Measurements from ENCODE around the gene RAP2A.
A peak's percentile ranks its signal among the peaks of the same experiment; 100 is the strongest.

Gene RAP2A

GRCh38 chr13:97433727-97434396, at the start of gene RAP2A:
Gene RAP2A (plus strand): TSS chr13:97434169. CDS start chr13:97434471, 302 bp downstream.
- DNase-seq (ENCODE audit: low read depth in 2 of 2) = peak; percentile 81 to 83

- no peak for DNase-seq (ENCODE audit: low read depth in 2 of 2)
Measured at GRCh38 chr13:97384371-97384770, 49.6 kb upstream of the RAP2A start.

GRCh38 chr13:97385146-97385545, 48.8 kb upstream of the RAP2A start:
- no peak for DNase-seq (ENCODE audit: low read depth in 2 of 2)

- DNase-seq (ENCODE audit: low read depth in 2 of 2) = no peak
Measured at GRCh38 chr13:97385854-97386253, 48.1 kb upstream of the RAP2A start.

- peak; percentile 1 to 5 for DNase-seq (ENCODE audit: low read depth in 2 of 2)
Measured at GRCh38 chr13:97386801-97387484, 47.0 kb upstream of the RAP2A start.

- DNase-seq (ENCODE audit: low read depth in 2 of 2) = no peak
Measured at GRCh38 chr13:97387485-97387839, 46.5 kb upstream of the RAP2A start.

- no peak for DNase-seq (ENCODE audit: low read depth in 2 of 2)
Measured at GRCh38 chr13:97387890-97388289, 46.1 kb upstream of the RAP2A start.

GRCh38 chr13:97388373-97388772, 45.6 kb upstream of the RAP2A start:
- no peak for DNase-seq (ENCODE audit: low read depth in 2 of 2)

- no peak for DNase-seq (ENCODE audit: low read depth in 2 of 2)
Measured at GRCh38 chr13:97390941-97391600, 42.9 kb upstream of the RAP2A start.

GRCh38 chr13:97392020-97392419, 41.9 kb upstream of the RAP2A start:
- no peak for DNase-seq (ENCODE audit: low read depth in 2 of 2)

- DNase-seq (ENCODE audit: low read depth in 2 of 2) = no peak
Measured at GRCh38 chr13:97394542-97394941, 39.4 kb upstream of the RAP2A start.

GRCh38 chr13:97395447-97396136, 38.4 kb upstream of the RAP2A start:
- DNase-seq (ENCODE audit: low read depth in 2 of 2) = no peak

- no peak for DNase-seq (ENCODE audit: low read depth in 2 of 2)
Measured at GRCh38 chr13:97397267-97397666, 36.7 kb upstream of the RAP2A start.

- DNase-seq (ENCODE audit: low read depth in 2 of 2) = no peak
Measured at GRCh38 chr13:97401421-97401820, 32.5 kb upstream of the RAP2A start.

GRCh38 chr13:97403893-97404750, 29.8 kb upstream of the RAP2A start:
- DNase-seq (ENCODE audit: low read depth in 2 of 2) = no peak

- no peak for DNase-seq (ENCODE audit: low read depth in 2 of 2)
Measured at GRCh38 chr13:97407540-97407939, 26.4 kb upstream of the RAP2A start.

GRCh38 chr13:97408938-97409337, 25.0 kb upstream of the RAP2A start:
- DNase-seq (ENCODE audit: low read depth in 2 of 2) = no peak

- no peak for DNase-seq (ENCODE audit: low read depth in 2 of 2)
Measured at GRCh38 chr13:97411984-97412383, 22.0 kb upstream of the RAP2A start.

- DNase-seq (ENCODE audit: low read depth in 2 of 2) = no peak
Measured at GRCh38 chr13:97413694-97414093, 20.3 kb upstream of the RAP2A start.

GRCh38 chr13:97414392-97414791, 19.6 kb upstream of the RAP2A start:
- no peak for DNase-seq (ENCODE audit: low read depth in 2 of 2)

GRCh38 chr13:97417698-97418097, 16.3 kb upstream of the RAP2A start:
- no peak for DNase-seq (ENCODE audit: low read depth in 2 of 2)

All from stimulated activated CD8-positive, alpha-beta memory T cell treated with anti-CD3 and anti-CD28 coated beads, Interleukin-2, amount 100 ng/mL, for 48 hours (primary cell).